Natural killer cell treated with Interleukin-12 subunit alpha and Interleukin-12 subunit beta and Interleukin-15 and Interleukin-18, amount 100 ng/mL, for 72 hours (primary cell): Measurements from ENCODE around the gene SCARB1. TPM values are rescaled to one million over a fixed set of nuclear protein-coding genes. Genes with fewer than 3 reads are reported as not detected.

Experiments used
- ATAC-seq, 2 donors: fragments of 150-1000 bp; cut with Tn5 transposase in 1 of 2; sonication (Bioruptor Pico), chemical (Tn5 transposase) in 1 of 2; 2 replicates each; pipeline ENCODE4 v1.10.0; 2021
- DNase-seq: peaks from one replicate; pipeline ENCODE4 v3.0.0; 2022; ENCODE audit warnings: low spot score
- H3K27ac Mint-ChIP-seq, 2 donors: 1 replicate in 1 of 2; 2 replicates in 1 of 2; pipeline ENCODE4 v1.8.0; 2022; ENCODE audit warnings: mixed read lengths in 2 of 2, mild to moderate bottlenecking in 1 of 2, moderate library complexity in 1 of 2
- H3K27me3 Mint-ChIP-seq, 2 donors: 1 replicate in 1 of 2; 2 replicates in 1 of 2; pipeline ENCODE4 v1.8.0; 2022; ENCODE audit warnings: mixed read lengths in 2 of 2
- H3K36me3 Mint-ChIP-seq: one replicate; pipeline ENCODE4 v1.8.0; 2022; ENCODE audit warnings: mixed read lengths
- H3K4me1 Mint-ChIP-seq, 2 donors: 1 replicate in 1 of 2; 2 replicates in 1 of 2; pipeline ENCODE4 v1.8.0; 2022; ENCODE audit warnings: low read depth in 2 of 2, mixed read lengths in 2 of 2, mild to moderate bottlenecking in 1 of 2
- H3K4me3 Mint-ChIP-seq: one replicate; pipeline ENCODE4 v1.8.0; 2022; ENCODE audit warnings: mixed read lengths
- H3K9me3 Mint-ChIP-seq: 2 replicates; pipeline ENCODE4 v1.8.0; 2022; ENCODE audit warnings: mixed read lengths
- total RNA-seq, 2 donors: library from RNA; stranded (reverse); gene quantifications; one replicate each; pipeline ENCODE4 v1.2.3, GENCODE V29; 2022

Gene SCARB1
- total RNA-seq, 2 donors from 2014 or later = 10.0 to 45.6 TPM

GRCh38 chr12:124875803-124876132 is 12.1 kb upstream of the SCARB1 start:
- Mint-ChIP-seq H3K4me3 (no peak overlapping the region), H3K27ac (no peak overlapping the region), H3K4me1 (no peaks in the 10 kb centered on the region), H3K9me3 (no peaks in the 10 kb centered on the region), H3K36me3 (no peaks in the 10 kb centered on the region), H3K27me3 (peaks cover 3 to 7% of the 10 kb centered on the region in 2 donors)
- ATAC-seq (no peak), DNase-seq (no peak)

GRCh38 chr12:124874988-124875802 is 11.5 kb upstream of the SCARB1 start:
- Mint-ChIP-seq H3K4me1 (no peaks in the 10 kb centered on the region), H3K9me3 (no peaks in the 10 kb centered on the region), H3K36me3 (no peaks in the 10 kb centered on the region), H3K4me3 (no peak overlapping the region), H3K27ac (no peak overlapping the region), H3K27me3 (peaks cover 3 to 7% of the 10 kb centered on the region in 2 donors)
- ATAC-seq (no peak), DNase-seq (no peak)

DNA sequence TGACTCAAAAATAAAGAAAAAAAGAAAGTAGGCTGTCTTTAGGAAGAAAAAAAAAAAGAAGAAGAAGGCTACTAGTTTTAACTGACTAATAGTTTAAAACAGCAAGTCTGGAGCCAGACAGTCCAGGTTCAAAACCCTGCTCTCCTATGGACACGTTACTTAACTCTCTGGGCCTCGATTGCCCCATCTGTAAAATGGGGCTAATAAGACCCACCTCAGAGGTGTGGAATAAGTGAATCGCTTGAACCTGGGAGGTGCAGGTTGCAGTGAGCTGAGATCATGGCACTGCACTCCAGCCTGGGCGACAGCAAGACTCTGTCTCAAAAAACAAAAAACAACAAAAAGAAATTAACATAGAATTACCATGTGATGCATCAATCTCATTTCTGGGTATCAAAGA is 10.5 kb upstream of the SCARB1 start:
- Mint-ChIP-seq H3K36me3 (no peaks in the 10 kb centered on the region), H3K4me3 (no peak overlapping the region)

GRCh38 chr12:124872068-124872719 is 8.5 kb upstream of the SCARB1 start:
- Mint-ChIP-seq H3K27ac (no peak overlapping the region), H3K9me3 (no peaks in the 10 kb centered on the region), H3K4me1 (peaks cover 8 to 11% of the 10 kb centered on the region in 2 donors), H3K4me3 (no peak overlapping the region), H3K36me3 (no peaks in the 10 kb centered on the region), H3K27me3 (peaks cover 11 to 21% of the 10 kb centered on the region in 2 donors)
- DNase-seq = no peak
- ATAC-seq = no peak

More for the DNA sequence above, 10.5 kb upstream of the SCARB1 start:
- no peaks in the 10 kb centered on the region for H3K9me3 Mint-ChIP-seq
- peaks cover 5 to 12% of the 10 kb centered on the region in 2 donors for H3K27me3 Mint-ChIP-seq
- H3K4me1 Mint-ChIP-seq = peaks cover 2 to 3% of the 10 kb centered on the region in 2 donors
- no peak for DNase-seq
- no peak for ATAC-seq
- no peak overlapping the region for H3K27ac Mint-ChIP-seq

- Mint-ChIP-seq H3K27ac (no peak overlapping the region), H3K4me1 (peaks cover 13 to 15% of the 10 kb centered on the region in 2 donors), H3K27me3 (peaks cover 16 to 19% of the 10 kb centered on the region in 2 donors), H3K4me3 (no peak overlapping the region), H3K9me3 (no peaks in the 10 kb centered on the region), H3K36me3 (no peaks in the 10 kb centered on the region)
- ATAC-seq (no peak), DNase-seq (no peak)
Observed at GRCh38 chr12:124871297-124871696, 7.6 kb upstream of the SCARB1 start.

DNA sequence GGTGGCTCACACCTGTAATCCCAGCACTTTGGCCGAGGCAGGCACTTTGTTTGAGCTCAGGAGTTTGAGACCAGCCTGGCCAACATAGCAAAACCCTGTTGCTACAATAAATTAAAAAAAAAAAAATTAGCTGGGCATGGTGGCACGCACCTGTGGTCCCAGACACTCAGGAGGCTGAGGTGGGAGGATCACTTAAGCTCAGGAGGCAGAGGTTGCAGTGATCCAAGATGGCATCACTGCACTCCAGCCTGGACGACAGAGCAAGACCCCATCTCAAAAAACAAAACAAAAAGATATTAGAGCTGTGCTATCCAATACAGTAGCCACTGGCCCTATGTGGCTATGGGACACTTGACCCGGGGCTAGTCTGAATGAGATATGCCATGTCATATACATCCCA is 6.9 kb upstream of the SCARB1 start:
- Mint-ChIP-seq H3K4me3 (no peak overlapping the region), H3K27ac (no peak overlapping the region), H3K9me3 (no peaks in the 10 kb centered on the region), H3K4me1 (peaks cover 13 to 17% of the 10 kb centered on the region in 2 donors), H3K27me3 (peaks cover 14 to 19% of the 10 kb centered on the region in 2 donors), H3K36me3 (no peaks in the 10 kb centered on the region)
- ATAC-seq = no peak
- DNase-seq = no peak

GRCh38 chr12:124869059-124869665 is 5.5 kb upstream of the SCARB1 start:
- H3K27me3 Mint-ChIP-seq = peaks cover 14 to 19% of the 10 kb centered on the region in 2 donors
- DNase-seq (no peak), ATAC-seq (peak; percentile 45 to 50)
- H3K4me3 Mint-ChIP-seq = no peak overlapping the region
- H3K36me3 Mint-ChIP-seq = no peaks in the 10 kb centered on the region
- H3K9me3 Mint-ChIP-seq = no peaks in the 10 kb centered on the region
- H3K4me1 Mint-ChIP-seq = peaks cover 17 to 21% of the 10 kb centered on the region in 2 donors
- peak overlapping the region in 1 of 2 donors; percentile 24 for H3K27ac Mint-ChIP-seq

DNA sequence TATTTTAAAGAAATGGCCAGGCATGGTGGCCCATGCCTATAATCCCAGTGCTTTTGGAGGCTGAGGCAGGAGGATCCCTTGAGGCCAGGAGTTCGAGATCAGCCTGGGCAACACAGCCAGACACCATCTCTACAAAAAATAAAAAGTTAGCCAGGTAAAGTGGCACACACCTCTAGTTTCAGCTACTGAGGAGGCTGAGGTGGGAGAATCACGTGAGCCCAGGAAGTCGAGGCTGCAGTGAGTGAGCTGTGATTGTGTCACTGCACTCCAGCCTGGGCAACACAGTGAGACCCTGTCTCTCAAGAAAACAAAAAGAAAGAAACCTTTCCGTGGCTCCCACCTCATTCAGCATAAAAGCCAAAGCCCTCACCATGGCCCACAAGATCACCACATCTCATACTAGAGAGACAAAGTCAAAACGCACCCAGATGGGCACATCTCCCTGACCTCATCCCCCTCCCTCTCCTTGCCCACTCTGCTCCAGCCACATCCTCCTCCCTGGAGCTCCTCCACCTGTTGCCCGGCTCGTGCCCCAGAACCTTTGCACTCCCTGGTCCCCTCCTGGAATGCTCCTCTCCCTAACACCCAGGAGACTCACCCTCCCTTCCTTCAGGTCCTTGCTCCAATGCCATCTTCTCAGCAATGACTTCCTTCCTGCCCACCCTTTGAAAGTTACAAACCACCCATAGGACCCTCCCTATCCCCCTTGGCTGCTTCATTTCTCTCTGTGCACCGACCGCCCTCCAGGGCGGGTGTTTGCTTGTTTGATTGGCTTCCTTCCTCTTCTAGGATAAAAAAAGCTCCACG is 4.8 kb upstream of the SCARB1 start:
- DNase-seq (no peak), ATAC-seq (no peak)
- Mint-ChIP-seq H3K4me3 (no peak overlapping the region), H3K27ac (peak overlapping the region in 1 of 2 donors; percentile 24), H3K36me3 (no peaks in the 10 kb centered on the region), H3K9me3 (no peaks in the 10 kb centered on the region), H3K4me1 (peaks cover 20 to 24% of the 10 kb centered on the region in 2 donors), H3K27me3 (peaks cover 14 to 19% of the 10 kb centered on the region in 2 donors)

- Mint-ChIP-seq H3K36me3 (no peaks in the 10 kb centered on the region), H3K4me1 (peaks cover 24 to 28% of the 10 kb centered on the region in 2 donors), H3K9me3 (no peaks in the 10 kb centered on the region), H3K27me3 (peaks cover 14 to 21% of the 10 kb centered on the region in 2 donors), H3K27ac (no peak overlapping the region), H3K4me3 (no peak overlapping the region)
- DNase-seq (no peak), ATAC-seq (no peak)
Observed at GRCh38 chr12:124867401-124867930, 3.8 kb upstream of the SCARB1 start.

GRCh38 chr12:124866883-124867400 is 3.3 kb upstream of the SCARB1 start:
- no peak for ATAC-seq
- no peak overlapping the region for H3K4me3 Mint-ChIP-seq

GRCh38 chr12:124866195-124866882 is 2.7 kb upstream of the SCARB1 start:
- H3K27ac Mint-ChIP-seq = no peak overlapping the region
- no peak overlapping the region for H3K4me3 Mint-ChIP-seq
- H3K4me1 Mint-ChIP-seq = peaks cover 28 to 34% of the 10 kb centered on the region in 2 donors

More at GRCh38 chr12:124866883-124867400, 3.3 kb upstream of the SCARB1 start:
- no peaks in the 10 kb centered on the region for H3K36me3 Mint-ChIP-seq
- H3K27me3 Mint-ChIP-seq = peaks cover 14 to 22% of the 10 kb centered on the region in 2 donors
- H3K9me3 Mint-ChIP-seq = no peaks in the 10 kb centered on the region
- no peak for DNase-seq
- H3K4me1 Mint-ChIP-seq = peaks cover 28 to 29% of the 10 kb centered on the region in 2 donors
- H3K27ac Mint-ChIP-seq = no peak overlapping the region

DNA sequence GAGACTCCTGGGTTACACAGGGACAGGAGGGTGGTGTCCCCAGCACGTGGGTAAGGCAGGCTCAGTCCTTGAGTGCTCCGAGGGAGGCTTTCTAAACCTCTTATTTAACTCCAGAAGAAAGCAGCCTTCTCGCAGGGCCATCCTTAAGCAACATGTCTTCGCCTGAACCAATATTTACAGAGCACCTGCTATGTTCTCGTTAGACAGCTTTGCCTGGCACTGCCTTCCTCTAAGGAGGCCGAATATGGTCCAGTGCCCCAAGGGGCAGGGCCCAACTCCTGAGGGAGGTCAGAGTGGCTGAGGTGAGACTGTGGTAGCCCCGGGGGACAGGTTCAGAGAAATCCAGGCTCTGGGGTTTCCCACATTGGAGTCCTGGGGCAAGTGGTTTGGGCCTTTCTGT is 2.1 kb upstream of the SCARB1 start:
- H3K27me3 Mint-ChIP-seq = peaks cover 14 to 25% of the 10 kb centered on the region in 2 donors

More at GRCh38 chr12:124866195-124866882, 2.7 kb upstream of the SCARB1 start:
- Mint-ChIP-seq H3K27me3 (peaks cover 14 to 25% of the 10 kb centered on the region in 2 donors), H3K36me3 (no peaks in the 10 kb centered on the region), H3K9me3 (no peaks in the 10 kb centered on the region)
- no peak for ATAC-seq
- DNase-seq = no peak

More for the DNA sequence above, 2.1 kb upstream of the SCARB1 start:
- no peak overlapping the region for H3K27ac Mint-ChIP-seq
- peaks cover 28 to 34% of the 10 kb centered on the region in 2 donors for H3K4me1 Mint-ChIP-seq
- no peak overlapping the region for H3K4me3 Mint-ChIP-seq
- DNase-seq (no peak), ATAC-seq (no peak)
- no peaks in the 10 kb centered on the region for H3K9me3 Mint-ChIP-seq
- no peaks in the 10 kb centered on the region for H3K36me3 Mint-ChIP-seq
